Activated T-helper 1 cell treated with Interleukin-2 at 50 U/mL for 16 hours (primary cell): Measurements from ENCODE around the gene CCM2L.
"Not testable (repeated sequence)": the region's sequence is repeated elsewhere in the genome, so short reads cannot be mapped to it uniquely, and the experiment has no call there.

Experiments used
- DNase-seq: peaks from one replicate; pipeline ENCODE4 v3.0.0-alpha.2; 2020; ENCODE audit warnings: low read depth

CCM2L gene

DNA sequence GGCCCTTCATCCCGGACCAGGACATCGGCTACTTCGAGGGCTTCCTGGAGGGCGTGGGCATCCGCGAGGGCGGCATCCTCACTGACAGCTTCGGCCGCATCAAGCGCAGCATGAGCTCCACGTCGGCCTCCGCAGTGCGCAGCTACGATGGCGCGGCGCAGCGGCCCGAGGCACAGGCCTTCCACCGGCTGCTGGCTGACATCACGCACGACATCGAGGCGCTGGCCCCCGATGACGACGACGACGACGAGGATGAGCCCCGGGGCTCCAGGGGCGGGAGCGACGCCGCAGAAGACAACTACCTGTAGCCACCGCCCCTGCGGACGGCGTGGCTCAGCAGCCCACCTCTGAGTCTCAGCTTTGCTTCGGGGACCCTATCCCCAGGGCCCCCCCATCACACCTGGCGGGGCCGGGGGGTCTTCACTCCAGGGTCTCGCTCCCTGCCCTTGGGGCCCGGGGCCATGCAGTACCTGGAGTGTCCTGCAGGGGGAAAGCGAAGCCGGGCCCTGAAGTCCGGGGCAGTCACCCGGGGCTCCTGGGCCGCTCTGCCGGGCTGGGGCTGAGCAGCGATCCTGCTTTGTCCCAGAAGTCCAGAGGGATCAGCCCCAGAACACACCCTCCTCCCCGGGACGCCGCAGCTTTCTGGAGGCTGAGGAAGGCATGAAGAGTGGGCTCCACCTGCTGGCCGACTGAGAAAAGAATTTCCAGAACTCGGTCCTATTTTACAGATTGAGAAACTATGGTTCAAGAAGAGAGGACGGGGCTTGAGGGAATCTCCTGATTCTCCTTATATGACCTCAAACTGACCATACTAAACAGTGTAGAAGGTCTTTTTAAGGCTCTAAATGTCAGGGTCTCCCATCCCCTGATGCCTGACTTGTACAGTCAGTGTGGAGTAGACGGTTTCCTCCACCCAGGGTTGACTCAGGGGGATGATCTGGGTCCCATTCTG, 21.0 kb downstream of the CCM2L start:
- DNase-seq = peak; percentile 18

DNA sequence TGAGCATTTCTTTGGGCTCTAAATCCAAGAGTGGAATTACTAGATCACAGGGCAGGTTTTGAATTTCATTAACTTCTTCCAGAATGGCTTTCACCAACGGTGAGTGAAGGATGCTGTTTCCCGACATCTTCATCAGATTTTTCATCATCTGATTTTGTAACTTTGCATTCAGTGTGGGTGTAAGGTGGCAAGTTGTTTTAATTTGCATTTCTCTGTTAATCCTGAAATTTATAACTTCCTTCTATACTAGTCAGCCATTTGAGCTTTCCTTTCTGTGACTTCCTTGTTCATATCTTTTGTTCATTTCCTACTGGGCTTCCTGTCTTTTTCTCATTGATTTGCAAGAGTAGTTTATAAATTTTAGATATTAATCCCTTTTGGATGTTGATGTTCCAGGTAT, 23.1 kb downstream of the CCM2L start:
- no peak for DNase-seq

DNA sequence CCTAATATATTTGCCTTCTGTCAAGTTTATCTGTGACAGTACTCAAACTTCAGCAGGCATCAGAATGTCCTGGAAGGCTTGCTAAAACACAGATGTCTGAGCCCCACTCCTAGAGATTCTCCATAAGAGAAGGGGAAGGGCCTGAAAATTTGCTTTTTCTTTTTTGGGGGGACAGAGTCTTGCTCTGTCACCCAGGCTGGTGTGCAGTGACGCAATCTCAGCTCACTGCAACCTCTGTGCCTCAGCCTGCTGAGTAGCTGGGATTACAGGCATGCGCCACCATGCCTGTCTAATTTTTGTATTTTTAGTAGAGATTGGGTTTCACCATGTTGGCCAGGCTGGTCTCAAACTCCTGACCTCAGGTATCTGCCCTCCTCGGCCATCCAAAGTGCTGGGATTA, 23.5 kb downstream of the CCM2L start:
- DNase-seq = not testable (repeated sequence)

DNA sequence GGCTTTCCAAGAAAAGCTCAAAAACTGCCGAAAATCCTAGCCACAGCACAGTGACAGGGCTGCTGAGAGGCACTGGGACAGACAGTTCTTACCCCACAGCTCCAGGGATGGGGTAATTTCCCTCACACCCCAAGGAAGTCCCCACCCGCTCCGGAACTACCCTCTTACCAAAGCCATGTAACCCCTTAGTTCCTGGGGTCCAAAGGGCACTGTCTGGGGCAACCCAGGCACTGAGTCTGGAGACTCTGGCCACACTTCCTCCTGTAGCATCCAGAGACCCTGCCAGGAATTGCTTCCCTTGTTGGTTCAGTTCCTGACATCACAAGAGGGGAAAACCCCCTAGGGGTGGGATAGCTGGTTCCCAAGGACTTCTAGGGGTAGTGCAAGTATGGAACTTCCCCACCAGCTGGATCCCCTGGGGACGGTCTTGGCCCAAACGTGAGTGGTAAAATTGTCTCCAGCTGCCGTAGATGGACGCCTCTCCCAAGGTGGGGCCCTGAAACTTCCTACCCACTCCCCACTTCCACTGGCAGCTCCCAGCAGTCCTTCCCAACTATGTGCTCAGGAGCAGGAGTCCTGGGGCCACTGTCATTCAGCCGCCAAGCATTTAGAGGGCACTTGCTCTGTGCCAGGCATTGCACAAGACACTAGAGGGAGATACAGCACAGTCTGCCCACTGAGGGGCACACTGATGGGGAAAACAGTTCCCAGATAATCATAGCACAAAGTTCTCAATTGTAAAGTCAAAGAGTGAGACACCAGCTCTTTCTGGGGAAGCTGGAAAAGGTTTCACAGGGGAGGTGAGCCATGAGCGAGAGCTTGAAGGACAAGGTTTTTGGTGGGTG, 24.6 kb downstream of the CCM2L start:
- no peak for DNase-seq

DNA sequence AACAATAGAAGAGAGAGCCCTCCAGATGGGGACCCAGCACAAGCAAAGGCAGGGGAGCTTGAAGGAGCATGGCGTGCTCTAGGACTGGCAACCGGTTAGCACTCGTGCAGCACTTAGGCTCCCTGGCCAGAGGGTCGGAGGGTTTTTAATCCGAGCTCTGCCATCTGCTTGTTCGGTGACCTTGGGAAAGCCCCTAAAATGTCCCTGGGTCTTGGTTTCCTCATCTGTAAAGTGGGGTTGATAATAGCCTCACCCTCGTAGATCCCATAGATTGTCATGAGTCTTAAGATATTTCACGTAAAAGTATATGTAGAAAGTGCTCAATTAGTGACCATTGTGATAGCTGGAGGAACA, 25.2 kb downstream of the CCM2L start:
- no peak for DNase-seq

DNA sequence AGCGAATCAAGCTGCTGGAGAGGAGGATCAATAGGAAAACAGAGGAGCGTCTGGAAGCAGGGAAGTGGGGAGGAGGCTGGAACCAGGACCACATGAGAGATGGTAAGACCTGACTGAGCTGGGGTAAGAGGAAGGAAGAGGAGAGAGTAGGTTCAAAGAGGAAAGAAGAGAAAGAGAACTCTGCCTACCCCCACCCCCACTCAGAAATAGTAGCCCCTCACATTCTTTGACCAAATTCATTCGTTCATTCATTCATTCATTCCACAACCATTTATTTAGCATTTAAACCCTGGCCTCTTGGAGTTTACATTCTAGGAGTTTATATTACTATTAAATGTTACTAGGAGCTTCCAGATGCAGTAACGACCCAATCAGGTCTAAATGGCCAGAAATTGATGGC, 26.0 kb downstream of the CCM2L start:
- DNase-seq = no peak

DNA sequence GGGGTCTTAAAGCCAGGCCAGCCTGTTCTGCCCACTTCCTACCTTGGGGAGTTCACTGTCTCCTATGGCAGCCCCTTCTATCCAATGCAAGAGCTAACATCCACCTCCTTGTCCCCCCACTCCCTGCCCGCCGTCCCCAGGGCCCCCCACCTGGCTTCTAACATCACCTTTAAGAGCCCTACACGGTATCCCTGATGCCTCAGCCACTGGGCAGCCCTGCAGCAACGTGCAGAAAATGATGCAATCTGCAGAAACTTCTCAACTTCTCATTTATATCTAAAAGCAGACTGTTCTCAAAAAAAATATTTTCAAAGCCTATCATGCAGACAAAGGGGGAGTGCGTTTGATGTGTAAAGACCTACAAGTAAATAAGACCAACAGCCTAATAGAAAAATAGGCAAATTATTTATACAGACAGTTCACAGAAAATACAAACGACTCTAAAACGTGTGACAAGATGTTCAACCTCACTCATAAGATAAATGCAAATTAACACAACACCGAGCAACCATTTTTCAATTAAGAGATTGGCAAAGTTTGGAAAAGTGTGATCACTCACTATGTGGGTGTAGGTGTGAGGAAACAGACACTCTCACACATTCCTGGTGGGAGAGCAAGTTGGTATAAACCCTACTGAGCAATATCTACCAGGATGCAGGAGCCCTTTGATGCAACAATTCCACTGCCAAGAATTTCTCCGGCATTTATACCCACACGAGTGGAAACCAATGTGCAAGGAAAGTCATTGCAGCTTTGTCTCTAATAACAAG, 26.7 kb downstream of the CCM2L start:
- DNase-seq = no peak

DNA sequence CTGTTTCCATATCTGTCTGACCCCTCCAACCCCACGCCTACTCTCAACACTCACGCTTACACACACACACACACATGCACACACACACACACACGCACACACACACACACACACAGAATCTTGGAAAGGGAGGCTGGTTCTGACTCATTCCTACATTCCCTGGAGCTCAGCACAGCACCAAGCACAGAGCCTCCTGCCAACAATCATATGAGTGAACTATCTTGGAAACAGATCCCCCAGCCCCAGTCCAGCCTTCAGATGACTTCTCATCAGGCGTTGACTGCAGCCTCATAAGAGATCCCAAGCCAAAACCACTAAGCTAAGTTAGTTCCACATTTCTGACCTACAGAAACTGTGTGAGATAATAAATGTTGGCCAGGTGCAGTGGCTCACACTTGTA, 27.7 kb downstream of the CCM2L start:
- DNase-seq = no peak

DNA sequence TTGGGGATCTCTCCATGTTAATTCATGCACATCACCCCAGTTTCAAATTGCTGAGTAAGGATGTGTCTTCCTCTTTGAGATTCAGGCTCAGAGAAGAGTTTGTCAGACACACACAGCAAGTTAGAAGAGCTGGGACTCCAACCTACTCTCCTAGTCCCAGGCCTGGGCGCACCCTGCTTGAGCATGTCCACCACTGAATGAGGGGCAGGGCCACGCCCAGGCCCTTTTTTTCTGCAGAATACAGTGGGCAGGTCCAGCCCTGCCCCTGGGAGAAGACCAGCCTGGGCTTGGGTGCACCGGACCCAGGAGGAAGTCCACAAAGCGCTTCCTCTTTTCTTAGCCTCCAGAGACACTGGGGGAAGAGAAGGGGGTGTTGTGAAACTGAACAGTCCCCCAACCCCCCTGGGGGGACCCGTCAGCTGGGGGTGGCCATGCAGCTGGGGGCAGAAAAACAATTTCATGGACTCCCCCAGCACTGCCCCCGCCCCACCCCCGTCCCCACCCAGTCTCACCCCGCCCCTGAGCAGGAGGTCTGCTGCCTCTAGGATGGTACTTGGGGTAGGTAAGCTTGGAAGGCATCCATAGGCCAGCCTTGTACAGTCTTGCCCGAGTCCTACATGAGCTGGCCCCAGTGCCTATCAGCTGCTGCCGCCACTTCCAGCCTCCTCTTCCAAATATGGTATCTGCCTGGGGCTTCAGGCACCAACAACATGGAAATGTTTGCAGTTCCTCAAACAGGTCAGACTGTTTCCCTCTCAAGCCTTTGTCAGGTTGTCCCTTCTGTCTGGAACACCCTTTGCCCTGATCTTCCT, 30.1 kb downstream of the CCM2L start:
- no peak for DNase-seq

DNA sequence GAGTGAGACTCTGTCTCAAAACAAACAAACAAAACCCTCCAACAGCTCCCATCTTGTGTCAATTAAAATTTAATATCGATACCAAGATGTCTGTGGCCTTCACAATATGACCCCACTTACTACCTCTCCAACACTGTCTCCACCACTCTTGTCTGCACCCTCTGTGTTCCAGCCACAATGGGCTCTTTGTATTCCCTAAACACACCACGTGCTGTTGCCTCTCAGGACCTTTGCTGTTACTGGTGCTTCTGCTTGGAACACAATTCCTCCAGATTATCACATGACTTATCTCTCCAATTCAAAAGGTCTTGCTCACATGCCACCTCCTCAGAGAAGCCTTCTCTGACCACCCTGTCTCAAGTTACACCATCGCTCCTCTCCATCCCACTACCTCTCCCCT, 35.8 kb downstream of the CCM2L start:
- DNase-seq = no peak

DNA sequence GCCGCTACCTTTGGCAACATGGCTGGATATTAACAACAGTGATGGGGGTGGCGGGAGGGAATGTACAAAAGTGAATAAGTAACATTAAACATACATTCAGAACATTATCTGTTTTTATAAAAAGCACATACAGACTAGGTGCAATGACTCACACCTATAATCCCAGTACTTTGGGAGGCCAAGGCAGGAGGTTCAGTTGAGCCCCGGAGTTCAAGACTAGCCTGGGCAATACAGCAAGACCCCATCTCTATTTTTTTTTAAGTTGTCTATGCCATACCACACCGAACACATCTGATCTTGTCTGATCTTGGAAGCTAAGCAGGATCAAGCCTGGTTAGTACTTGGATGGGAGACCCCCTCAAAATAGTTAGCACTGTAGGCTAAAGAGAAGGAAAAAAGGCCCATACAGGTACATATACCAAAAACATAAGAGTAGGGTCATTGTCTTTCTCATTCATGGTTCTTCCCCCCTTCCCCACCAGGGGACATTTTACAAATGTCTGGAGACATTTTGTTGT, 40.1 kb downstream of the CCM2L start:
- DNase-seq = no peak

DNA sequence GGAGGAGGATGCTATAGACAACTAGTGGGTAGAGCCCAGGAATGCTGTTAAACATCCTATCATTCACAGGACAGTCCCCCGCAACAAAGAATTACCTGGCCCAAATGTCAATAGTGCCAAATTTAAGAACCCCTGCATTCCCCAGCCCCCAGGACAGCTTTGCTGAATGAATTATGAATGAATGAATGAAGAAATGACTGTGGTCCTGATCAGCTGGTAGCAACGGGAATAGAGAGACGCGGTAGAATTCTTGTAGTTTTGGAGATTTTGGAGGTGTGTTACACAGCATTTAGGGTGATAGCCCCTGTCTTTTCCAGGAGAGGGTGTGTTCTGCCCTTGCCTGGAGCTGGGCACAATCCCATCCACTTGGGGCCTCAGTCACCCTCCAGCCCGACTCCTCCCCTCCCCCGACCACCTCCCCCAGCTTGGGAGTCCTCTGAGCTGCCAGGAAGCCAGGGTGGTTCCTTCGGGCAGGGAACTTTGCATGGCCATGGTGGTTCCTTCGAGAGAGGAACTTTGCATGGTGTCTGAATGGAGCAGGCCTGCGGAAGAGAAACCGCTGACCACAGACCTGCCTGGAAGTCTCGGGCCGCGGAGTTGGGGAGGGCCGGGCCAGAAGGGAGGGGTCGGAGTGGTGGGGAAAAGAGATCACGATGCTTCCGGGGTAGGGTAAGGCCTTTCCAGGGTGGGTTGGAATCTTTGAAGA, 40.8 kb downstream of the CCM2L start:
- DNase-seq = no peak

DNA sequence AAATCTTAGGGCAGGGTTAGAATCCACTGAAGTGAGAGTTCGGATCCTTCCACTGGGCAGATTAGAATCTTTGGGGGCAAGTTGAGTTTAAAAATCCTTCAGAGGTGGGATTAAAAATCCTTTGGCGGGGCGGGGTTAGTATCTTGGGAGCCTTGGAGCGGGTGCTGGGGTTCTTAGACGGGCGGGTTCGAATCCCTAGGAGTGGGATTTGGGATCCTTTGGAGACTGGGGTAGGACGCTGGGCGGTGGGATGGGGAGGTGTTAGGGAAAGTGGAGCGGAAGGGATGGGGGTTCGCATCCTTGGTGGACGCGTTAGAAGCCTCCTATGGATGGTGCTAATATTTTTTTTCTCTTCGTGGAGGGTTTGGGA, 41.5 kb downstream of the CCM2L start:
- DNase-seq = no peak

DNA sequence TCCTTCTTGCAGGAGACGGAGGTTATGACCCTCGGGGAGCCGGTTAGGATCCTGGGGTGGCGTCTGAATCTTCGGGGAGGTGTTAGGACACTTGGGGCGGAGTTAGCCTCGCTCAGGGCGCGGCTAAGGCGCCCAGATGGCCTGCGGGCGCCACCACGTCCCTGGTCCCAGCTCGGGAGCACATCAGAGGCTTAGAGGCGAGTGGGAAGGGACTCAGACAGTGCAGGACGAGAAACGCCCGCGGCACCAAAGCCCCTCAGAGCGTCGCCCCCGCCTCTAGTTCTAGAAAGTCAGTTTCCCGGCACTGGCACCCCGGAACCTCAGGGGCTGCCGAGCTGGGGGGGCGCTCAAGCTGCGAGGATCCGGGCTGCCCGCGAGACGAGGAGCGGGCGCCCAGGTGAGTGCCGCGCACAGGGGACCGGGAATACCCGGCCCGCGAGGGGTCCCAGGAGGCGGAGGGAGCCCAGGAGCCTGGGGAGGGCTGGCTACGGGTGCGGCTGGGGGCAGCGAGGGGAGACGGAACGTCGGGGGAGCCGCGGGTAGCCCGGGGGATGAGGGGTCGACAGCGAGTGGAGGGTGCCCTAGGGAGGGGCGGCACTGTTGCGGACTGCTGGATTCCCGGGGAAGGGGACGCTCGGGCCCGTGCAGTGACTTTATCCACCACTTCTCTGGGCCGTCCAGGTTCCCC, 42.0 kb downstream of the CCM2L start, which contains the start of gene HCK:
TSS of gene HCK (plus strand) at position 153 of the 688 bp plus-strand sequence.
- no peak for DNase-seq

DNA sequence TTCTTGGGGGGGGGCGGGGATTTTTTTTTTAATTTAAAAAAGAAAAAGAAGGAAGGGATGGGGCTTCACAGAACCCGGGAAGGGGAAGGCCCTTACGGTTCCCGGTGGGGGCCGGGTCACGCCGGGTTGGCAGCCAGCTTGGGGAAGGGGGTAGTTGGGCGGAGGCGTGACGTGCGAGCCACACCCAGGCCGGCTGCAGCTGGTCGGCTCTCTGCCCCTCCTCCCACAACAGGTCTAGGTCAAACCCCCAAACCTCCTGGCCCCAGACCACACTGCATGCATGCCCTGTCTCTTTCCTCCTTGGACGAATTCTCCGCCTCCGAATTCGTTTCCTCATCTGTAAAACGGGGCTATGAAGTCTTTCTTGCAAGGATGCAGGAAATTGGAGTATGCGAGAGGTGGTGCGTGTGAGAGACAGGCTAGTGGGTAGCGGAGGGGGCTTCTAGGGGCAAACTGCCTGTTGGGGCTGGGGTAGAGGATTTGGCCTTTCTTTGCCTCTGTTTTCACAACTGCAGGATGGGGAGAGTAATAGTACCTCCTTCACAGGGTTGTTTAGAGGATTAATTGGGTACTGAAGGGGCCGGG, 42.6 kb downstream of the CCM2L start:
- no peak for DNase-seq

DNA sequence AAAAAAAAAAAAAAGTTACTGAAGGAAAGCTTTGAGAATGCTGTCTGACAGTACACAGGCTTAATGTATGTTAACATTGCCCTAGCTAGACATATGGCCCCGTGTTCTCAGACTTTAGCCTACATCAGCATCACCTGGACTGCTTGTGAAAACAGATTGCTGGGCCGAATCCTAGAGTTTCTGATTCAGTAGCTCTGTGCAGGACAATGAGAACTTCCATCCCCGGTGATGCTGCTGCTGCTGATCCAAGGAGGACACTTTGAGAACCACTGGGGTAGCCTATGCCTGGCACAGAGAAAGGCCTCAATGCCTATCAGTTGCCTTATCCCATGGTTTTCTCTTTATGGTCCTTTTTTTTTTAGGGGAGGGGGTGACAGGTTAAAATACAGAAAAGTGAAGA, 43.4 kb downstream of the CCM2L start:
- DNase-seq = no peak

DNA sequence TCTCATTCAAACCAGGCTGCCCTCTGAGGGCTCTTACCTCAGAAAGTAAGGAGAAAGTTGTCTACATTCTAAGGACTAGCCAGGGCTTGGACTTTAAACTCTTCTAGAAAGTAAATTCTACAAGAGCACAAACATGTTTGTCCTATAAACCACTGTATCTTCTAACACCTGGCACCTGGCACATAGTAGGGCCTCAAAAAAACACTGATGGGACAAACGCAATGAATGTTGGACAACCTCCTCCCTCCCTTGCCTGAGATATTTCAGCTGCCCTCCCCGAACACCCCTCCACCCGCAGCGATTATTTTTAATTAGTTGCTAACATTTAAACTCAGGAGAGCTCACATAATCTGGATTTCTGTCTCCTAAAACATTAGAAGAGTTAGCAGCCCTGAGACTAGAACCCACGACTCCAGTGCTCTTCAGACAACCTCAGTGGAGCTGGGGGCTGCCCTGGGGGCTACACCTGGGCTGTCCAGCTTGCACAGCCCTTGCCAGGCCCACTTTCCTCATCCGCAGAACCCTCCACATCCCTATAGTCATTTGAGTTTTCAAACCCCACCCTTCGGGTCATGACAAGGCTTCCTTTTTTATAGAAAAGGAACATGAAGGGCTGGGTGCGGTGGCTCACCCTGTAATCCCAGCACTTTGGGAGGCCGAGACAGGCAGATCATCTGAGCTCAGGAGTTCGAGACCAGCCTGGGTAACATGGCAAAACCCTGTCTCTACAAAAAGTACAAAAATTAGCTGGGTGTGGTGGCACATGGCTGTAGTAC, 46.7 kb downstream of the CCM2L start:
- no peak for DNase-seq

DNA sequence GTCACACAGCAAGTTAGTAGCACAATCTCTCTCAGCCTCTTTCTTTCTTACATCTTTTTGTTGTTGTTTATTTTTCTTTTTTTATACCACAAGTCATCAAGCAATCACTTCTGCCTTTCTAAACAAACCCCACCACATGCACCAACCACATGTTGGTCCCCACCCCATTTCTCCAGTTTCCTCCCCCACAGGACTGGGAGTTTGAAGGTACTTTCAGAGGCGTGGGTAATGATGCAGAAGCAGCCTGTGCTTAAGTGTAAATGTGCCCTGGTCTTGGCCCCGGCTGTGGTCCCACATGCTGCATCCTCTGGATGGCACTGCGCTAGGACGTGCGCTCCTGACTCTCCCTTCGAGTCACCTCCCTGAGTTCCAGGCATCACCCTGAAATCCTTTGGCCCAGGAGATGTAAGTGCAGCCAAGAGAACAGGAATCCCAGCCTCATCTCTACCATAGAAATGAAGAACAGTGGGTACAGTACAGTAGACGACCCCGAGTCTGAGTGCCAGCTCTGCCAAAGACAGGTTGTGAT, 47.5 kb downstream of the CCM2L start:
- no peak for DNase-seq

DNA sequence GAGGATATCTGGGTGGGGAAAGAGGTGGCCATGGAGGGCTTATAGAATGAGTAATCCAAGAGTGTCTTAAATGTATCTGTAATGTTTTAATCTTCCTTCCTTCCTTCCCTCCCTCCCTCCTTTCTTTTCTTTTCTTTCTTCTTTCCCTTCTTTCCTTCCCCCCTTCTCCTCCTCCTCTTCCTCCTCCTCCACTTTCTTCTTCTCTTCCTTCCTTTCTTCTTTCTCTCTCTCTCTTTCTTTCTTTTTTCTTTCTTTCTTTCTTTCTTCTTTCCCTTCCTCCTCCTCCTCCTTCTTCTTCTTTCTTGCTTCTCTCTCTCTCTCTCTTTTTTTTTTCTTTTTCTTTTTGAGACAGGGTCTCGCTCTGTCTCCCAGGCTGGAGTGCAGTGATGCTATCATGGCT, 49.0 kb downstream of the CCM2L start:
- DNase-seq = no peak
